GM18520 (cell line): ENCODE data around the gene GLRX2.
"Not testable (repeated sequence)": the region's sequence is repeated elsewhere in the genome, so short reads cannot be mapped to it uniquely, and the experiment has no call there.

ENCODE experiments used
- ATAC-seq: cut with Tn5 transposase; IDR thresholded peaks from one replicate; pipeline ENCODE4 v1.9.1; 2021; ENCODE audit not compliant: unreplicated experiment

The GLRX2 gene

DNA sequence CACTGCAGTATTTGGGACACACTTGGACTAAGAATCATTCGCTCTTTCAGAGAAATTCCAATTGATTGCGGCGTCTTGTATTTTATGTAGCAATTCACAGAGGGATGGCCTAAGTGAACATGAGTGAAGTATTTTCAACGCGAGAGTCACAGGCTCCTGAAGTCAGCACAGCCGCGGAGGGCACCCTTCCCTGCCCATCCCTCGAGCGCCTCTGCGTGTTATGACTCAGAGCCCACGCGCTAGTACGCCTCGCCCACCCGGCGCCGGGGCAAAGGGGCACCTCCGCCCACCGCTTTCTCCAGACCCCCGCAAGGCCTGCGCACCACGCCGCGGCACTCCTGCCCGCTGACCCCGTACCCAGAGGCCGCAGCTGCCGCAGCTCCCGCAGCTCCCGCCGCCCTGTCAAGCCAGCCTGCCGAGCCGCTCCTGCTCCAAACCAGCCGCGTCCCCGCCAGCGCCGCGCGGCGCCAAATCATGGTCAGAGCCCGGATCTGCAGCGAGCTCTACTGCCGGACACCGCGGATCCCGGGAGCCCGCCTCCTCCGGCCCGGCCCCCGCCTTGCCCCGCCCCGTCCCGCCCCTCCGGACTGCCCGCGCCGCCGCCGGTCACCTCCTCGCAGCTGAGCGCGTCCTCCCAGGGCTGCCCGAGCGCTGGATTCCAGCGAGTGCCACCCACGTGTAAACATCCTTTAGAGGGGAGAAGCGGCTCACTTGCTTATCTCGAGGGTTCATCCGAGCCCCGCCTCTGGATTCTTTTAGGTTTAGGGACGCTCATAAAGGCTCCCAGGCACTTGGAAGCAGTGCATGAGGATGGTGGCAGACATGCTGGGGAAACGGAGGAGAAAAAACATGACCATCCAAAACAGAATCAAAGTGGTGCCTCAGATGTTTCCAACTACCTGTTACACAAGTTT is at the start of gene GLRX2:
Gene GLRX2, minus strand, starts transcription at position 508 of the 914 bp plus-strand sequence. Its CDS starts 32 bp downstream, at position 476.
- ATAC-seq: peak; percentile 74

- no peak for ATAC-seq
Observed at GRCh38 chr1:193144999-193145398, 39.8 kb upstream of the GLRX2 start.

- ATAC-seq: no peak
Observed at GRCh38 chr1:193144361-193144938, 39.2 kb upstream of the GLRX2 start.

- no peak for ATAC-seq
Observed at GRCh38 chr1:193143285-193143684, 38.1 kb upstream of the GLRX2 start.

DNA sequence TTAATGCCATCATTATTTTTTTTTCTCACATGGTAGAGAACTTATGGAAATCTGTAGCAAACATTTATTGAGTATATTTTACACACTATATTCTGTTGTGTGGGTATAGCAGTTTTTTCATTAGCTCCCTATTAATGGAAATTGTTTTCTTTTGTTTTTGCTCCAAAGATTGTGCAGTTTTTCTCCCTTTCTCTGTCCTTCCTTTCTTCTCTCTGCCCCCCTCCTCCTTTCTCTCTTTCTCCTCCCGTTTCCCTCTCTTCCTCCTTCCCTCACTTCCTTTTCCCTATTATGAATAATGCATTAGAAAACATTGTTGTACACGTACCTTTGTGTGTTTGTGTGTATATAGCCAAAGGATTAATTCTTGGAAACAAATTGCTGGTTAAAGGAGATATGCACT is 37.2 kb upstream of the GLRX2 start:
- no peak for ATAC-seq

GRCh38 chr1:193141804-193142203 is 36.6 kb upstream of the GLRX2 start:
- ATAC-seq: no peak

- ATAC-seq: no peak
Observed at GRCh38 chr1:193140254-193140653, 35.0 kb upstream of the GLRX2 start.

DNA sequence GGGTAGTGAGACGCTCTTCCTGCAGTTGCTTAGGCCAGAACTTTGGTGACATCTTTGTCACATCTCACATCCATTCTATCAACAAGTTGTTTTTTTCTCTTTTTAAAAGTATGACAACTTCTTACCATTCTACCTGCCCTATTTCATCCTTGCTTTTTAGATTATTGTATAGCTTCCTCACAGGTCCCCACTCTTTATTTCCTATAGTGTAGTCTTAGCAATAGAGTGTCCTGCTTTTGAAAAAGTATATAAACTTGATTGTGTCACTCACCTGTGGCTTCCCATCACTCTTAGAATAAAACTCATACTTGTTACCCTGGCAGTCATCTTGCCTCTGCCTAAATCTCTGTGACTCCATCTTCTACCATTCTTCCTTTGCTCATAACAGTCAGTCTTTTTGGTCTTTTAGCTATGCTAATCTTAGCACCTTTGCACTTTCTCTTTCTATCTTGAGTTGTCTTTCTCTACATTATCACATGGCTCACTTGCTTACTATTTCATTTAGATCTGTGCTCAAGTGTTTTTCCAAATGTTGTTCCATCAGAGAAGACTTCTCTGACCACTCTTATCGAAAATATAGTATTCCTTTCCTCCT is 26.1 kb upstream of the GLRX2 start:
- peak; percentile 75 for ATAC-seq

DNA sequence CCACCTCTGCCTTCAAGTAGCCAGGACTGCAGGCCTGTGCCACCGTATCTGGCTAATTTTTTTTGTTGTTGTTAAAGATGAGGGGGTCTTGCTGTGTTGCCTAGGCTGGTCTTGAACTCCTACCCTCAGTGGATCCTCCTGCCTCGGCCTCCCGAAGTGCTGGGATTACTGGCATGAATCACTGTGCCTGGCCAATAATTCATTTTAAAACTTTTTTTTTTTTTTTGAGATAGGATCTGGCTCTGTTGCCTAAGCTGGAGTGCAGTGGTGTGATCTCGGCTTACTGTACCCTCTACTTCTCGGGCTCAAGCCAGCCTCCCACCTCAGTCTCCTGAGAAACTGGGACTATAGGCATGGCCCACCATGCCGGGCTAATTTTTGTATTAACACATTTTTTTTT is 20.2 kb upstream of the GLRX2 start:
- no peak for ATAC-seq

- ATAC-seq: no peak
Observed at GRCh38 chr1:193123751-193124150, 18.5 kb upstream of the GLRX2 start.

DNA sequence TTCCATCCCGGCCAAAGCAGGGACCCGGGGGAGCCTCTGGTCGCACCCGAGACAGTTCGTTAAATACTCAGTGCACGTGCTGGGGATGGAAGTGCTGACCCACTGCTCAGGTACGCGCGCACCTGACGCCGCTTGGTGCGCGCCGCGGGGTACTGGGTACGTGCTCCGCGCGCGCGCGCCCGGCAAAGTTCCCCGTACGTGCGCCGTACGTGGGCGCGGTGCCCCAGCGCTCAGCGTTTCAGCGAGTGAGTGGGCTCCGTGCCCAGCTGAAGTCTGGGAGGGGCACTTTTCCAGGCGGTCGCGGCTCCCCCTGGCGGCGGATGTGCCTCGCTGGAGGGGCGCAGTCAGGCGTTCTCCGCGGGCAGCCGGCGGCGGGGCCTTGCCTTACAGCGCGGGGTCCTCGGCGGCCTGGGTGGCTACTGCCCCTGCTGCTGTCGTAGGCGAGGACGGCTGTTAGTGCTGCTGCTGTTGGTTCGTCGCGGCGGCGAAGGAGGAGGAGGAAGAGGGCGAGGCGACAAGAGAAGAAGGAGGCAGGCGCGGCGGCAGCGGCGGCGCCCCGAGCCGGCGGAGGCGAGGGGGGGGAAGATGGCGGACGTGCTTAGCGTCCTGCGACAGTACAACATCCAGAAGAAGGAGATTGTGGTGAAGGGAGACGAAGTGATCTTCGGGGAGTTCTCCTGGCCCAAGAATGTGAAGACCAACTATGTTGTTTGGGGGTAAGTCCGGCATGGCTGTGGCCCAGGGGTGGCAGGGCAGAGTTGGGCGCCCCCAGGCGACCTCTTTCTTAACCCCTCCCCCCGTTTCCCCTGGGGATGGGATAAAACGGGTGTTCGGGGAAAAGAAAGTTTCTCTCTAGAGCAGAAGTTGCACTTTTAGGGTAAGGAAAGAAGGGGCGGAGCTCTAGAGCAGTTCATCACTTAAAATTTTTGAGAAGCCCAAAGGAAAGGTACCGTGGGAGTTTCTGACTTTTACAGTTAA is 16.7 kb upstream of the GLRX2 start, which contains the start of gene CDC73:
Gene CDC73, plus strand, starts transcription at position 416 of the 978 bp plus-strand sequence. Its CDS starts 170 bp downstream, at position 586.
- peak; percentile 81 for ATAC-seq

- ATAC-seq: no peak
Observed at GRCh38 chr1:193120604-193121166, 15.5 kb upstream of the GLRX2 start.

GRCh38 chr1:193118803-193119730 is 13.9 kb upstream of the GLRX2 start:
- no peak for ATAC-seq

DNA sequence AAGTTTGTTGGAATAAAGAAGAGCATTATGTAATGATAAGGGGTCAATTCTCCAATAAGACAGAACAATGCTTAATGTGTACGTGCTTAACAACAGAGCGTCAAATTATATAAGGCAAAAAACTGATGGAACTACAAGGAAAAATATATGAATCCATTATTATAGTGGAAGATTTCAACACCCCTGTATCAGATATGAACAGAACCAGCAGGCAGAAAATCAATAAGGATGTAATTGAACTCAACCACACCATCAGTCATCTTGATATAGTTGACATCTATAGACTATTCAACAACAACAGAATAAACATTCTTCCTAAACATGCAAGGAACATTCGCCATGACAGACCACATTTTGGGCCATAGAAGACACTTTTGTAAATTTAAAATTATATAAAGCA is 13.0 kb upstream of the GLRX2 start:
- no peak for ATAC-seq

DNA sequence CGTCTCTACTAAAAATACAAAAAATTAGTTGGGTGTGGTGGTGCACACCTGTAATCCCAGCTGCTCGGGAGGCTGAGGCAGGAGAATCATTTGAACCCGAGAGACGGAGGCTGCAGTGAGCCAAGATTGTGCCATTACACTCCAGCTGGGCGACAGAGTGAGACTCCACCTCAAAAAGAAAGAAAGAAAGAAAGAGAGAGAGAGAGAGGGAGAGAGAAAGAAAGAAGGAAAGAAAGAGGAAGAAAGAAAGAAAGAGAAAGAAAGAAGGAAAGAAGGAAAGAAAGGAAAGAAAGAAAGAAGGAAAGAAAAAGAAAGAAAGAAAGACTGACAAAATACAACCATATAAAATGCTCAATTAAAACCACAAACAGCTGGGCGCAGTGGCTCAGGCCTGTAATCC is 12.0 kb upstream of the GLRX2 start:
- not testable (repeated sequence) for ATAC-seq

GRCh38 chr1:193115629-193116227 is 10.5 kb upstream of the GLRX2 start:
- no peak for ATAC-seq

GRCh38 chr1:193114485-193115095 is 9.4 kb upstream of the GLRX2 start:
- no peak for ATAC-seq

DNA sequence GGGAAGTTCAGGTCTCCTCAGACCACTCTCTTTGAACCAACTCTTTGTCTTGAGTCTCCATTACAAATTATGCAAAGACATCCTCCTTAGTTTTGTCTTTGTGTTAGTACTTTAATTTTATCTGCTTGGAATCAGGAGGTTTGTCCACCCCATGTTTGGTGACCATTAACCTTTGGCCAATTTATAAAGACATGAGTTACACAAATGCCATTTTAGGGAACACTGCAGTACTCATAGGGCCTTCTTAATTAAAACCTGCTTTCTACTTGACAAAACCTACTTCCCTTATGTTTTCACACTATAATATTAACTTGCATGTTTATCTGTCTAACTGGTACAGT is 8.7 kb upstream of the GLRX2 start:
- no peak for ATAC-seq
